ENCODE measurements around the gene ZNF211. TPM values are rescaled to one million over a fixed set of nuclear protein-coding genes. Genes with fewer than 3 reads are reported as not detected.

The ZNF211 gene
- total and polyA plus RNA-seq, 10 of the 15 experiments (the other 5 are each of a cell fraction or from before 2014, with no cell fraction given), result 2.1 to 20.6 (median 9.3) TPM

- TF ChIP-seq, protein P1, sequence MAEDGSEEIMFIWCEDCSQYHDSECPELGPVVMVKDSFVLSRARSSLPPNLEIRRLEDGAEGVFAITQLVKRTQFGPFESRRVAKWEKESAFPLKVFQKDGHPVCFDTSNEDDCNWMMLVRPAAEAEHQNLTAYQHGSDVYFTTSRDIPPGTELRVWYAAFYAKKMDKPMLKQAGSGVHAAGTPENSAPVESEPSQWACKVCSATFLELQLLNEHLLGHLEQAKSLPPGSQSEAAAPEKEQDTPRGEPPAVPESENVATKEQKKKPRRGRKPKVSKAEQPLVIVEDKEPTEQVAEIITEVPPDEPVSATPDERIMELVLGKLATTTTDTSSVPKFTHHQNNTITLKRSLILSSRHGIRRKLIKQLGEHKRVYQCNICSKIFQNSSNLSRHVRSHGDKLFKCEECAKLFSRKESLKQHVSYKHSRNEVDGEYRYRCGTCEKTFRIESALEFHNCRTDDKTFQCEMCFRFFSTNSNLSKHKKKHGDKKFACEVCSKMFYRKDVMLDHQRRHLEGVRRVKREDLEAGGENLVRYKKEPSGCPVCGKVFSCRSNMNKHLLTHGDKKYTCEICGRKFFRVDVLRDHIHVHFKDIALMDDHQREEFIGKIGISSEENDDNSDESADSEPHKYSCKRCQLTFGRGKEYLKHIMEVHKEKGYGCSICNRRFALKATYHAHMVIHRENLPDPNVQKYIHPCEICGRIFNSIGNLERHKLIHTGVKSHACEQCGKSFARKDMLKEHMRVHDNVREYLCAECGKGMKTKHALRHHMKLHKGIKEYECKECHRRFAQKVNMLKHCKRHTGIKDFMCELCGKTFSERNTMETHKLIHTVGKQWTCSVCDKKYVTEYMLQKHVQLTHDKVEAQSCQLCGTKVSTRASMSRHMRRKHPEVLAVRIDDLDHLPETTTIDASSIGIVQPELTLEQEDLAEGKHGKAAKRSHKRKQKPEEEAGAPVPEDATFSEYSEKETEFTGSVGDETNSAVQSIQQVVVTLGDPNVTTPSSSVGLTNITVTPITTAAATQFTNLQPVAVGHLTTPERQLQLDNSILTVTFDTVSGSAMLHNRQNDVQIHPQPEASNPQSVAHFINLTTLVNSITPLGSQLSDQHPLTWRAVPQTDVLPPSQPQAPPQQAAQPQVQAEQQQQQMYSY (CRISPR knock-in tag; IDR thresholded peaks at IDR 0.05), result no peak
- TF ChIP-seq FOXK2 (IDR thresholded peaks at IDR 0.05) (no peak), EP300 (IDR thresholded peaks at IDR 0.05; ENCODE audit: borderline replicate concordance in 1 of 2, control insufficient read depth in 1 of 2, low read depth in 2 of 2, low read length in 2 of 2) (0 out of 4 replicates have a peak, but pooled peaks of 1 of the 2 experiments have one; percentile 20), NR2F1 (conservative IDR thresholded peaks at IDR 0.05) (0 out of 2 replicates have a peak, but pooled peaks have one; percentile 24), FOS (IDR thresholded peaks at IDR 0.05; ENCODE audit: borderline replicate concordance, extremely low read depth, insufficient read length) (no peak), RAD21 (IDR thresholded peaks at IDR 0.05; ENCODE audit: insufficient read depth, low read depth, low read length) (no peak), IKZF2 (IDR thresholded peaks at IDR 0.05) (no peak), MYC (IDR thresholded peaks at IDR 0.05; ENCODE audit: insufficient read depth, insufficient read length, insufficient replicate concordance, low read length, severe bottlenecking) (no peak), ASH2L (IDR thresholded peaks at IDR 0.05; ENCODE audit: borderline replicate concordance, low read depth) (no peak), EED (IDR thresholded peaks at IDR 0.05; ENCODE audit: low read depth) (no peak), BMI1 (IDR thresholded peaks at IDR 0.05; ENCODE audit: borderline replicate concordance) (no peak), POLR2A (IDR thresholded peaks at IDR 0.05; ENCODE audit: low read depth, low read length) (peak; percentile 78), IKZF1 (conservative IDR thresholded peaks at IDR 0.05) (peak; percentile 80), ATF7 (IDR thresholded peaks at IDR 0.05; ENCODE audit: low read depth) (0 out of 2 replicates have a peak, but pooled peaks have one; percentile 27), NRF1 (conservative IDR thresholded peaks at IDR 0.05; ENCODE audit: low read depth, low read length) (no peak), REST (IDR thresholded peaks at IDR 0.05; ENCODE audit: low read depth, low read length) (no peak), PML (IDR thresholded peaks at IDR 0.05; ENCODE audit: low read length) (no peak), SIX5 (IDR thresholded peaks at IDR 0.05; ENCODE audit: low read depth, low read length, severe bottlenecking) (peak; percentile 92), BCL11A (IDR thresholded peaks at IDR 0.05; ENCODE audit: low read depth, low read length) (no peak), CBX3 (IDR thresholded peaks at IDR 0.05; ENCODE audit: borderline replicate concordance, low read depth) (no peak)
- TF ChIP-seq, protein P2, sequence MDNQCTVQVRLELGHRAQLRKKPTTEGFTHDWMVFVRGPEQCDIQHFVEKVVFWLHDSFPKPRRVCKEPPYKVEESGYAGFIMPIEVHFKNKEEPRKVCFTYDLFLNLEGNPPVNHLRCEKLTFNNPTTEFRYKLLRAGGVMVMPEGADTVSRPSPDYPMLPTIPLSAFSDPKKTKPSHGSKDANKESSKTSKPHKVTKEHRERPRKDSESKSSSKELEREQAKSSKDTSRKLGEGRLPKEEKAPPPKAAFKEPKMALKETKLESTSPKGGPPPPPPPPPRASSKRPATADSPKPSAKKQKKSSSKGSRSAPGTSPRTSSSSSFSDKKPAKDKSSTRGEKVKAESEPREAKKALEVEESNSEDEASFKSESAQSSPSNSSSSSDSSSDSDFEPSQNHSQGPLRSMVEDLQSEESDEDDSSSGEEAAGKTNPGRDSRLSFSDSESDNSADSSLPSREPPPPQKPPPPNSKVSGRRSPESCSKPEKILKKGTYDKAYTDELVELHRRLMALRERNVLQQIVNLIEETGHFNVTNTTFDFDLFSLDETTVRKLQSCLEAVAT (IDR thresholded peaks at IDR 0.05), result no peak
Measured at GRCh38 chr19:57599761-57600383, 33.1 kb upstream of the ZNF211 start, which contains the start of gene ZNF530 (continued).
